Measurements from ENCODE around the gene NPB. TPM values are rescaled to one million over a fixed set of nuclear protein-coding genes. Genes with fewer than 3 reads are reported as not detected.

The NPB gene
- total RNA-seq, 6 experiments from 2014 or later, result 0.12 to 1.5 (median 0.87) TPM; not detected in 2

- Histone ChIP-seq H3K27me3 (no peaks in the 10 kb centered on the region), H3K9me3 (no peaks in the 10 kb centered on the region), H3K36me3 (no peaks in the 10 kb centered on the region), H3K4me1 (peaks cover 0 to 11% (median 3%) of the 10 kb centered on the region in 4 donors), H3K4me3 (no peak overlapping the region), H3K27ac (no peak overlapping the region)
- ATAC-seq (no peak), DNase-seq (peak in 1 of 3 donors; percentile 42)
- intact Hi-C loops (cut with DNase I), result loop anchor here in 1 of 2 donors (10.0 kb wide), 1 partner anchor 254 kb away; no protein-coding TSS in a partner anchor
- WGBS (ENCODE audit: insufficient coverage, low coverage, low lambda C conversion rate, missing lambda C conversion rate), result 87% methylated on average over 3 of the region's 56 CpGs
- TF ChIP-seq POLR2A (IDR thresholded peaks at IDR 0.05) (no peak), CTCF (IDR thresholded peaks at IDR 0.05) (no peak)
Measured at GRCh38 chr17:81940538-81941483, 38.8 kb downstream of the NPB start.

- no peak overlapping the region for H3K4me3 ChIP-seq
Measured at GRCh38 chr17:81941484-81942166, 39.6 kb downstream of the NPB start.

GRCh38 chr17:81942167-81942553 lies 40.1 kb downstream of the NPB start:
- no peak for ATAC-seq
- no peak for TF ChIP-seq POLR2A (IDR thresholded peaks at IDR 0.05)
- TF ChIP-seq CTCF (IDR thresholded peaks at IDR 0.05), result no peak
- no peak overlapping the region for H3K4me3 ChIP-seq
- no peaks in the 10 kb centered on the region for H3K36me3 ChIP-seq
- no peak overlapping the region for H3K27ac ChIP-seq
- peaks cover 0 to 4% (median 0%) of the 10 kb centered on the region in 4 donors for H3K4me1 ChIP-seq
- intact Hi-C loops (cut with DNase I), result loop anchor here in 1 of 2 donors (10.0 kb wide), 1 partner anchor 253 kb away; no protein-coding TSS in a partner anchor
- WGBS (ENCODE audit: insufficient coverage, low coverage, low lambda C conversion rate, missing lambda C conversion rate), result 71% methylated on average over 1 of the region's 12 CpGs
- H3K27me3 ChIP-seq, result no peaks in the 10 kb centered on the region
- no peaks in the 10 kb centered on the region for H3K9me3 ChIP-seq
- DNase-seq, result no peak

More at GRCh38 chr17:81941484-81942166, 39.6 kb downstream of the NPB start:
- 52% methylated on average over 14 of the region's 30 CpGs for WGBS (ENCODE audit: insufficient coverage, low coverage, low lambda C conversion rate, missing lambda C conversion rate)
- intact Hi-C loops (cut with DNase I), result loop anchor here in 1 of 2 donors (10.0 kb wide), 1 partner anchor 253 kb away; no protein-coding TSS in a partner anchor
- H3K27ac ChIP-seq, result no peak overlapping the region
- no peaks in the 10 kb centered on the region for H3K36me3 ChIP-seq
- TF ChIP-seq CTCF (IDR thresholded peaks at IDR 0.05) (no peak), POLR2A (IDR thresholded peaks at IDR 0.05) (no peak)
- H3K9me3 ChIP-seq, result no peaks in the 10 kb centered on the region
- H3K4me1 ChIP-seq, result peaks cover 0 to 8% (median 2%) of the 10 kb centered on the region in 4 donors
- ATAC-seq (no peak), DNase-seq (peak in 1 of 3 donors; percentile 54)
- H3K27me3 ChIP-seq, result no peaks in the 10 kb centered on the region

- TF ChIP-seq CTCF (IDR thresholded peaks at IDR 0.05) (no peak), POLR2A (IDR thresholded peaks at IDR 0.05) (no peak)
- Histone ChIP-seq H3K4me1 (no peaks in the 10 kb centered on the region), H3K4me3 (no peak overlapping the region), H3K36me3 (no peaks in the 10 kb centered on the region), H3K9me3 (no peaks in the 10 kb centered on the region), H3K27me3 (no peaks in the 10 kb centered on the region), H3K27ac (no peak overlapping the region)
- no peak for DNase-seq
- intact Hi-C loops (cut with DNase I), result loop anchor here in 1 of 2 donors (10.0 kb wide), 1 partner anchor 250 kb away; no protein-coding TSS in a partner anchor
- ATAC-seq, result no peak
- 83% methylated on average over 7 of the region's 9 CpGs for WGBS (ENCODE audit: insufficient coverage, low coverage, low lambda C conversion rate, missing lambda C conversion rate)
Measured at GRCh38 chr17:81944858-81945257, 42.8 kb downstream of the NPB start.
